Activated CD4-positive, CD25-positive, alpha-beta regulatory T cell (primary cell): Measurements from ENCODE around the gene SLAMF6.
A peak's percentile ranks its signal among the peaks of the same experiment; 100 is the strongest.
"Not testable (repeated sequence)": the region's sequence is repeated elsewhere in the genome, so short reads cannot be mapped to it uniquely, and the experiment has no call there.

ENCODE experiments used
- DNase-seq, 4 experiments: peaks; one replicate each; lab custom pipeline; 2025; lab: John Stamatoyannopoulos, UW

SLAMF6 gene

GRCh38 chr1:160542303-160542945, 19.4 kb upstream of the SLAMF6 start:
- DNase-seq: no peak

- no peak for DNase-seq
Measured at GRCh38 chr1:160541622-160542302, 18.7 kb upstream of the SLAMF6 start.

GRCh38 chr1:160540859-160541233, 17.8 kb upstream of the SLAMF6 start:
- DNase-seq: no peak

- peak in 1 of 4 experiments; percentile 6 for DNase-seq
Measured at GRCh38 chr1:160539990-160540858, 17.2 kb upstream of the SLAMF6 start.

GRCh38 chr1:160539684-160539989, 16.6 kb upstream of the SLAMF6 start:
- DNase-seq: no peak

GRCh38 chr1:160538985-160539651, 16.1 kb upstream of the SLAMF6 start:
- no peak for DNase-seq

- no peak for DNase-seq
Measured at GRCh38 chr1:160537714-160538665, 14.9 kb upstream of the SLAMF6 start.

- no peak for DNase-seq
Measured at GRCh38 chr1:160534823-160535605, 12.0 kb upstream of the SLAMF6 start.

- DNase-seq: not testable (repeated sequence)
Measured at GRCh38 chr1:160532557-160532813, 9.4 kb upstream of the SLAMF6 start.

- not testable (repeated sequence) for DNase-seq
Measured at GRCh38 chr1:160531809-160532556, 8.9 kb upstream of the SLAMF6 start.

- not testable (repeated sequence) for DNase-seq
Measured at GRCh38 chr1:160529401-160529952, 6.4 kb upstream of the SLAMF6 start.

- DNase-seq: not testable (repeated sequence)
Measured at GRCh38 chr1:160523789-160524188, 734 bp upstream of the SLAMF6 start.

- DNase-seq: no peak
Measured at GRCh38 chr1:160522136-160522535, 919 bp downstream of the SLAMF6 start.

GRCh38 chr1:160521554-160521953, 1.5 kb downstream of the SLAMF6 start:
- DNase-seq: no peak

- no peak for DNase-seq
Measured at GRCh38 chr1:160520999-160521398, 2.1 kb downstream of the SLAMF6 start.

GRCh38 chr1:160520582-160520981, 2.5 kb downstream of the SLAMF6 start:
- DNase-seq: no peak

- no peak for DNase-seq
Measured at GRCh38 chr1:160519642-160520435, 3.2 kb downstream of the SLAMF6 start.

GRCh38 chr1:160517519-160517918, 5.5 kb downstream of the SLAMF6 start:
- not testable (repeated sequence) for DNase-seq

GRCh38 chr1:160515908-160516307, 7.1 kb downstream of the SLAMF6 start:
- not testable (repeated sequence) for DNase-seq
